Gastroesophageal sphincter (tissue), 4 donors: ENCODE measurements around the gene PREX1. TPM values are rescaled to one million over a fixed set of nuclear protein-coding genes. Genes with fewer than 3 reads are reported as not detected.

Experiments
- ATAC-seq: fragments of 150-250 bp; one replicate; pipeline ENCODE4 v1.9.1; 2016; ENCODE audit warnings: mild to moderate bottlenecking, moderate library complexity
- H3K27ac ChIP-seq, 4 donors: fragments of 200-600 bp; sonication (generic) in 3 of 4; 1 replicate in 3 of 4; 2 replicates in 1 of 4; pipeline ENCODE4 v1.5.1; 2016 to 2019
- H3K27me3 ChIP-seq: fragments of 200-600 bp; sonication (generic); one replicate; pipeline ENCODE4 v1.5.1; 2019
- H3K36me3 ChIP-seq, 2 donors: fragments of 200-600 bp; sonication (generic); one replicate each; pipeline ENCODE4 v1.5.1; 2019; ENCODE audit warnings: control low read depth in 1 of 2
- H3K4me1 ChIP-seq, 3 donors: fragments of 200-600 bp; sonication (generic); 1 replicate in 2 of 3; 2 replicates in 1 of 3; pipeline ENCODE4 v1.5.1; 2016 to 2019; ENCODE audit warnings: control low read depth in 2 of 3
- H3K4me3 ChIP-seq, 2 donors: fragments of 200-600 bp; sonication (generic); one replicate each; pipeline ENCODE4 v1.5.1; 2019; ENCODE audit warnings: mild to moderate bottlenecking in 1 of 2, moderate library complexity in 1 of 2
- H3K9me3 ChIP-seq, 3 donors: fragments of 200-600 bp; sonication (generic); one replicate each; pipeline ENCODE4 v1.5.1; 2017 to 2019; ENCODE audit warnings: control low read depth in 2 of 3
- EP300 ChIP-seq: sonication (generic); formaldehyde crosslinking; IDR thresholded peaks from one replicate; pipeline ENCODE4 v1.6.1; 2017; ENCODE audit warnings: antibody characterized with exemption, mild to moderate bottlenecking
- POLR2A ChIP-seq, 2 donors: fragments of 450-650 bp; IDR thresholded peaks; one replicate each; pipeline ENCODE4 v1.6.1; 2017; ENCODE audit warnings: antibody characterized with exemption in 2 of 2, mild to moderate bottlenecking in 2 of 2, moderate library complexity in 1 of 2
- POLR2AphosphoS5 ChIP-seq: sonication (generic); formaldehyde crosslinking; IDR thresholded peaks from one replicate; pipeline ENCODE4 v1.6.1; 2017; ENCODE audit warnings: antibody characterized with exemption
- whole genome bisulfite sequencing, 2 donors: methylation state at CpG; one replicate each; pipeline ENCODE4 v1.1.5; 2018; ENCODE audit warnings: low coverage in 1 of 2; 5-methylcytosine and 5-hydroxymethylcytosine counted together
- total RNA-seq, 4 donors: library from RNA; depleted of rRNA; stranded (reverse); fragments of >200 nt; gene quantifications; one replicate each; pipeline ENCODE4 v1.1.0, GENCODE V29; 2016
- TF ChIP-seq, protein P1 (sequence below), 4 experiments: fragments of 200-600 bp in 2 of 4; fragments of 450-650 bp in 2 of 4; sonication (generic) in 1 of 4; IDR thresholded peaks; one replicate each; pipeline ENCODE4 v1.5.1; 2017 to 2019; ENCODE audit warnings: antibody characterized with exemption in 4 of 4, mild to moderate bottlenecking in 2 of 4, moderate library complexity in 2 of 4

Gene PREX1
- total RNA-seq, 4 donors from 2014 or later, result 16.3 to 35.7 (median 20.0) TPM

DNA sequence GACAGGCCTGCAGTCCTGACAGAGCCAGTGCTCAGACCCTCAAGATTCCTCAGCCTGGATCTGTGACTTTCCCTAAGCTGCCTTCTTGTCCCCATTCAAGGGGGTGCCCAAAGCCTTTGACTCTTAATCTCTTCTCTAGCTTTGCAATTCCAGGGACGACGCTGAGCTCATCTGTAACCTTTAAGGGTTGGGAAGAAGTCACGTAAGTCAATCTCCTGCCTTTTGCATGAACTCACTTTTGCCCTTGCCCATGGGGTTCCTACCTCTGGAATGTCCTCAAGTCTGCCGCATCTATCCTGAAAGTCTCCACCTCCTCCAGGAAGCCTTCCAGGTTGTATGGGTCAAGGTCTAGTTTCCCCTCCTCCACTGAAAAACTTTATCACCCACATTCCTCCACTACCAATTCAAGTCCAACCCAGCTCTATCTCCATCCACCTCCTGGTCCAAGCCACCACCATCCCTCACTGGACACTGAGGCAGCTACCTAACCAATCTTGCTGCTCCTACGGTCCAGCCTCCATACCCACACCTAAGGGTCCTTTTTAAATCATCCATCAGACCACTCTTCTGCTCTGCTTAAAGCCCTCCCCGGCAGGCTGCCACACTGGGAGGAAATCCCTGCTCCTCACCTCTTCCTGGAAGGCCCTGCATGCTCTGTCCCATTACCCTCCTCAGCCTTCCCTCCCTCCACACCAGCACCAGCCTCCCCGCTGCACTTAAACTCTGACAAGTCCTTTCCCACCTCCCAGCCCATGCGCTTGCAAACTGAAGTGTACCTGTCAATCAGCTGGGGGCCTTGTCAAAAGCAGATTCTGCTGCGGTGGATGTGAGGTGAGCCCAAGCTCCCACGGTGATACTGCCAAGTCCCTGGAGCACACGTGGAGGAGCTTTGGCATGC is 29.7 kb downstream of the PREX1 start:
- H3K27ac ChIP-seq, result peak overlapping the region in 1 of 4 donors; percentile 9
- 70 to 92% methylated on average over 2 to 10 of the region's 11 CpGs for WGBS, 2 donors
- H3K9me3 ChIP-seq, result no peaks in the 10 kb centered on the region
- peaks cover 0 to 30% (median 3%) of the 10 kb centered on the region in 3 donors for H3K4me1 ChIP-seq
- H3K36me3 ChIP-seq, result no peaks in the 10 kb centered on the region
- TF ChIP-seq, protein P1, sequence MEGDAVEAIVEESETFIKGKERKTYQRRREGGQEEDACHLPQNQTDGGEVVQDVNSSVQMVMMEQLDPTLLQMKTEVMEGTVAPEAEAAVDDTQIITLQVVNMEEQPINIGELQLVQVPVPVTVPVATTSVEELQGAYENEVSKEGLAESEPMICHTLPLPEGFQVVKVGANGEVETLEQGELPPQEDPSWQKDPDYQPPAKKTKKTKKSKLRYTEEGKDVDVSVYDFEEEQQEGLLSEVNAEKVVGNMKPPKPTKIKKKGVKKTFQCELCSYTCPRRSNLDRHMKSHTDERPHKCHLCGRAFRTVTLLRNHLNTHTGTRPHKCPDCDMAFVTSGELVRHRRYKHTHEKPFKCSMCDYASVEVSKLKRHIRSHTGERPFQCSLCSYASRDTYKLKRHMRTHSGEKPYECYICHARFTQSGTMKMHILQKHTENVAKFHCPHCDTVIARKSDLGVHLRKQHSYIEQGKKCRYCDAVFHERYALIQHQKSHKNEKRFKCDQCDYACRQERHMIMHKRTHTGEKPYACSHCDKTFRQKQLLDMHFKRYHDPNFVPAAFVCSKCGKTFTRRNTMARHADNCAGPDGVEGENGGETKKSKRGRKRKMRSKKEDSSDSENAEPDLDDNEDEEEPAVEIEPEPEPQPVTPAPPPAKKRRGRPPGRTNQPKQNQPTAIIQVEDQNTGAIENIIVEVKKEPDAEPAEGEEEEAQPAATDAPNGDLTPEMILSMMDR (IDR thresholded peaks at IDR 0.05), result no peak
- TF ChIP-seq EP300 (no peak), POLR2A (IDR thresholded peaks at IDR 0.05) (no peak), POLR2AphosphoS5 (no peak)
- no peak overlapping the region for H3K4me3 ChIP-seq
- ATAC-seq, result no peak
- H3K27me3 ChIP-seq, result no peaks in the 10 kb centered on the region

GRCh38 chr20:48797275-48797825 is 30.4 kb downstream of the PREX1 start:
- TF ChIP-seq, protein P1 (IDR thresholded peaks at IDR 0.05), result no peak
- no peak for TF ChIP-seq EP300
- TF ChIP-seq POLR2A (IDR thresholded peaks at IDR 0.05), result no peak
- TF ChIP-seq POLR2AphosphoS5, result no peak
- peaks cover 0 to 30% (median 3%) of the 10 kb centered on the region in 3 donors for H3K4me1 ChIP-seq
- H3K27me3 ChIP-seq, result no peaks in the 10 kb centered on the region
- ATAC-seq, result peak; percentile 66
- H3K27ac ChIP-seq, result peak overlapping the region in 1 of 4 donors; percentile 9
- 65 to 74% methylated on average over 3 to 8 of the region's 15 CpGs for WGBS, 2 donors
- no peaks in the 10 kb centered on the region for H3K36me3 ChIP-seq
- H3K9me3 ChIP-seq, result no peaks in the 10 kb centered on the region
- H3K4me3 ChIP-seq, result no peak overlapping the region

DNA sequence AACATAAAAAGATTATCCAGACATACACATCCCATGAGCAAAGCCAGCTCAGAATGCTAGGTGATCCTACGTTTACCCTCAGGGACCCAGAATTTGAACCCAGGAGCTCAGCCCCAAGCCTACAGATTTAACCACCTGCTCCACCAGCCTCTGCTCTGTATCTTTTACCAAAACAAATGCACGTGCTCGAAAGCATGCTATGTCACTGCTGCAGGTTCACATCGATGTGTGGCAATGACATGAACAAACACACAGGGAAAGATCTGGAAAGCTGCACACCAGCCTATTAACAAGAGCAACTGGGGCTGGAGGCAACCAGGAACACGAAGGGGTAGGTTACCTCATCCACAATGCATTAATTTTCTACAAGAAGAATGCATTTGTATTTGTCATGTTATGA is 32.1 kb downstream of the PREX1 start:
- Histone ChIP-seq H3K4me1 (peaks cover 0 to 45% (median 9%) of the 10 kb centered on the region in 3 donors), H3K9me3 (no peaks in the 10 kb centered on the region), H3K27ac (no peak overlapping the region), H3K27me3 (no peaks in the 10 kb centered on the region), H3K4me3 (no peak overlapping the region), H3K36me3 (no peaks in the 10 kb centered on the region)
- WGBS, 2 donors, result 41 to 57% methylated on average over 4 to 5 of the region's 5 CpGs
- TF ChIP-seq, protein P1 (IDR thresholded peaks at IDR 0.05), result no peak
- TF ChIP-seq POLR2AphosphoS5, result no peak
- TF ChIP-seq POLR2A (IDR thresholded peaks at IDR 0.05), result no peak
- TF ChIP-seq EP300, result no peak
- no peak for ATAC-seq

GRCh38 chr20:48794816-48795457 is 32.9 kb downstream of the PREX1 start:
- no peak for ATAC-seq
- WGBS, 2 donors, result 39 to 93% methylated on average over 2 to 3 of the region's 5 CpGs
- Histone ChIP-seq H3K27me3 (peaks cover 2% of the 10 kb centered on the region), H3K4me3 (no peak overlapping the region), H3K27ac (no peak overlapping the region), H3K36me3 (no peaks in the 10 kb centered on the region), H3K9me3 (no peaks in the 10 kb centered on the region), H3K4me1 (peaks cover 0 to 50% (median 9%) of the 10 kb centered on the region in 3 donors)
- TF ChIP-seq POLR2A (IDR thresholded peaks at IDR 0.05), result no peak
- TF ChIP-seq, protein P1 (IDR thresholded peaks at IDR 0.05), result no peak
- no peak for TF ChIP-seq EP300
- no peak for TF ChIP-seq POLR2AphosphoS5
